CD4-positive, alpha-beta T cell treated with Interleukin-1 beta for 1 hour (primary cell): ENCODE data around the gene NSF.
"Not testable (repeated sequence)": the region's sequence is repeated elsewhere in the genome, so short reads cannot be mapped to it uniquely, and the experiment has no call there.

Source experiments
- DNase-seq, 2 donors: peaks; one replicate each; pipeline ENCODE4 v3.0.0-alpha.2; 2020 to 2022

The NSF gene

GRCh38 chr17:46759141-46759540, 168.7 kb downstream of the NSF start:
- no peak for DNase-seq

DNA sequence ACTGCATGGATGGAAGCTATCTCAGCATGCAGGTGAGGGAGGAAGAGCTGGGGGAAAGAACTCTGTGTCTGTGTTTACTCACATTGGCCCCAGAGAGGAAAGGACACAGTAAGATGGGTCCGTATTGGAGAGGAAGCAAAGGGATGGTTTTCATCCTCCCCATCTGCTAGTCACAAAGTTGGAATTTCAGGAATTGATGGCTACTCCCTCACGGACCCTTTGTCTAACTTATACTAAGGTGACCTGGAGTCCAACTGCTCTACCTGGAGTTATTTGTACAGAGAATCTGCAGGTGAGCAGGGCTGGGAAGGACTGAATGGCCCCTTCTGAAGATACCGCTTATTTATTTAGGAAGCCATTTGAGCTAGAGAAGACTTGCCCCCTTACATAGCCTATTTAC, 172.9 kb downstream of the NSF start:
- no peak for DNase-seq

DNA sequence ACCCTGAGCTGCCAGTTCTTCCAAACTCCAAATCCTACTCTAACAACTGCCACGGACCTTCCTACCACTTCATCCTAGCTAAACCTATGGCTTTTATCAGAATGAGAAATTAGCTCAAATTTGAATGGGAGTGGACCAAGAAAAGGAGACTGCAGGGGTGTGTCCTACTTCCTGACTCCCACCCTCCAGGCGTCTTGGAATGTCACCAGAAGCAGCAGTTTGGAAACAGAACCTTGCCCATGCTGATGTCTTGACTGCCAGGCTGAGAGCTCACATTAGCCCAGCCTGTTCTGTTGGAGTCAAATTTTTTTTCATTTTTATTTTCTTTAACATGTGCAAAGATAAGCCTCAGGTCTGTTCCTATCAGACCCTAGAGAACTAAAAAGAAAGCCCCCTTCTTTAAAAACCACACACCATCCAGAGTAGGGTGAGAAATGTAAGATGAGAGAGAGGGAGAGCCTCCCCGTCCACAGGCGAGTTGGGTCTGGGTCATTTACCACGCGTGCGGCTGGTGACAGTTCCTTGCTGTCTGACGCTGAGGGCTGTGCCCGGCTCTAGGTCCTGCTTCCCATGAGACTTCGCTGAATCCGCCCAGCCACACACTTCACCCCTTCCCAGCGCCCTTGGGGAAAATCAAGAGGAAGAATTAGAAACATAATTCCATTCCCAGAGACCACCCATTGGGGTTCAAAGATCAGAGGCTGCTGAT, 173.7 kb downstream of the NSF start:
- no peak for DNase-seq

DNA sequence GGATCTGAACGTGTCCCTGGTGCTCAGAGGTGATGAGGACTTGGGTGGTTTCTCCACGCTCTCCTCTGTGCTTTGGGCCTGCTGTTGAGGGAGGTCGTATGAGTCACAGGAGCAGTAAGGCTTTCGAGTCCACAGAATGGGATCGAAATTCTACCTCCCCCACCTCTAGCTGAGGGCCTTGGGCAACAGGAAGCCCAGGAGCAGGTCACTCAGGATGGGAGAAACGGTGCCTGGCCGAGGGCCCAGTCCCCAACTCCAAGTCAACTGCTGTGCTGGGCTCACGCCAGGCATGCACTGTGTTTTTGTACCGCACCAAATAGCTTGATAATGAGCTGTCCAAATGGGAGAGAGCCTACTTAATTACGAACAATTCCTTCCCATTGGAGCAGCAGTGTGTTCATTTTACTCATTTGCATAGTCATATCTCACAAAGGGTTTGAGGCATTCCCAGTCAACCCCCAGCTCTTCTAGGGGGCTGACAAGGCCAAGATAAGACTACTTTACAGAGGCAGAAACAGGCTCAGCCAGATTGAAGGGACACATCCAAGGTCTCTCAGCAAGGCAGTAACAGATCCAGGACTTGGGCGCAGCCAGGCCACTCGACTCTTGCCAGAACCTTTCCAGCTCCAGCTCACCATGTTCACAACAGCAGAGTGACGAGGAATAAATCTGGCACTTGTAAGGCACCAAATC, 174.4 kb downstream of the NSF start:
- DNase-seq: no peak

GRCh38 chr17:46765453-46765852, 175.0 kb downstream of the NSF start:
- DNase-seq: no peak

DNA sequence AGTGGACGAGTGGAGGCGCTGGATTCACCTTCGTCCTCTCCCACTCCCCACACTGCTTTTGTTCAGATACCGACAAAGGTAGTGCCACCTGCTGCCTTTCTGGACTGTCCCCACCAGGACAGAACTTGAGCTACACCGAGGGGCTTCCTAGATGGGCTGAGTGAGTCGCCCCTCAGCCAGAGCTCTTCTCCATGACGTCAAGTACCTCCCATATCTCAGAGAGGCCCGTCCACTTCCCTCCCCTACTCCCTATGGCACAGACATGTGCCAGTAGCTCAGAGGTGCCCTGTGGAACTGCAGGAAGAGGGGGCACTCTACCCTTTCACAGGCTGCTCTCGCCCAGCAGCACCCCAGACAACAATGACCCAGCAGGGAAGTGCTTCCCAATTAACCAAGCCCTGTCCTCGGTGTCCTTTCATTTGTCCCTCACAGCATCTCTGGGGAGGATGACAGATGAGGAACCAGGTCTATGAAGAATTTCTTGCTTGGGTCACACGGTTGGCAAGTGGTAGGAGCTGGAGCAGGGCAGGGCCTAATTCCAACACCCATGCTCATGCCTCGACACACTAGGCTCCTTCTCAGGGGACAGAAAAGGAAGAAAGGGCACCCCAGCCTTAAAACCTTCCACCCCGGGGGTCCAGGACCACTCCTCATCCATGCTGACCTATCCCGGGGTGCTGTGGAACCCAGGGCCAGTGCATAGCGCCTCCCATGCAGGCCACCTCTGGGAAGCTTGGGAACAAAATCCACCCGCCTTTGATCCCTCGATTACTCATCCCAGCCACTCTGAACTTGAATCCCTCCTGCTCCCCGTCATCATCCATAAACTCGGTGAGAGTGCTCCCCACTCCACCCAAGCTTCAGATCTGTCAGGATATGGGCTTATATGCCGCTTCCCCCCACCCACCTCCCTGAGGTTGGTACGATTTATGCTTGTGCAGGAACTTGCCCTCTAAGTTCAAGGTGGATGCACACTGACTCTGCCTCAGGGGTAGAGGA, 176.3 kb downstream of the NSF start:
- DNase-seq: no peak

DNA sequence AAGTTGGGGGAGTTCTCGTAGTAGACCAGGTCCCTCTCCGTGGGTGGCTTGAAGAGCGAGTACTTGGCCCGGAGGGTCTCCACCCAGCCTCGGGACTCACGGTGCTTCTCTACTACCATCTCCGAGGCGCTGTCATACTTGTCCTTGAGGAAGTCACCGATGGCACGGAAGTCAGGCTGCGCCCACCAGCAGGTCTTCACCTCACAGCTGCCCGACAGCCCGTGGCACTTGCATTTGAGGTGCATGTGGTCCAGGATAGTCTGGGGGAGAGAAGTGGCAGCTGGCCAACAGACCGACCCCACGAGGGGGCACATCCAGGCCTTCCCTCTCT, 178.0 kb downstream of the NSF start:
- no peak for DNase-seq

GRCh38 chr17:46768896-46769295, 178.4 kb downstream of the NSF start:
- not testable (repeated sequence) for DNase-seq

DNA sequence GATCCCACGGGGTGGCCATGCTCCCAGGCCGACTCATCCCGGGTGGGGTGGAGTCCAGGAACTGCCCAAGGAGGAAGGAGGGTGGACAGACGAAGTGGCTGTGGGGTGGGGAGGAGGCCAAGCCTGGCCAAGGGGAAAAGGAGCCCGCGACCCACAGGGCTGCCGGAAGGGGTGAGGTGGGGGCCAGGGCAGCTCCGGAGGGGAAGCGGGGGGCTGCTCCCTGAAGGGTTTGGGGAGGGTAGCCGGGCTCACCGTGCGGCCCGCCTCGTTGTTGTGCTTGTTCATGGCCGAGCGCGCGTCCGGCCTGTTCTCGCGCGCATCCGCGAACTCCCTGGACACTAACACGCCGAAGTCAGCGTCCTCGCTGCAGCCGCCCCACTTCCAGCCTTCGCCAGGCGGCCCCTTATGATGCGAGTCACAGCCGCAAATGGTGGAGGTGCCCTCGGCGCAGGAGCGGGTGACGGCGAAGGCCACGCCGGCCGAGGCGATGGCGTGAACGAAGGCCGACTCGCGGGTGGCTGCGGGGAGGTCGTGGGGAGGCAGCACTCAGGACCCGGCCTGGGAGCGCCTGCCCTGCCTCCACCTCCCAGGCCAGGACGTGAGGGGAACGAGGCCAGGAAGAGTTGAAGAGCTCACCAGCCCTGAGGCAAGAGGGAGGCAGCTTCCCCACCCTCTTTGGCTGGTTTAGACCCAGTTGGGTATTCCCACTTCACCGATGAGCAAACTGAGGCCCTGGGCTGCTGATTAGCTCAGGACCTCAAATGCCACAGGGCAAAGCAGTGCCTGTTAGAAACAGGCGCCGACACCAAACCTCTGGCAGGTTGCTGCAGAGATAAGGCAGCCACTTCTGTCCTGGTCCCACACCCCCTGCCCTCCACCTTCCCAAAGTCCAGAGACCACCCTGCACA, 179.3 kb downstream of the NSF start:
- DNase-seq: no peak

GRCh38 chr17:46770439-46770817, 180.0 kb downstream of the NSF start:
- no peak for DNase-seq

GRCh38 chr17:46770818-46771560, 180.5 kb downstream of the NSF start:
- DNase-seq: peak in 1 of 2 donors; percentile 22

DNA sequence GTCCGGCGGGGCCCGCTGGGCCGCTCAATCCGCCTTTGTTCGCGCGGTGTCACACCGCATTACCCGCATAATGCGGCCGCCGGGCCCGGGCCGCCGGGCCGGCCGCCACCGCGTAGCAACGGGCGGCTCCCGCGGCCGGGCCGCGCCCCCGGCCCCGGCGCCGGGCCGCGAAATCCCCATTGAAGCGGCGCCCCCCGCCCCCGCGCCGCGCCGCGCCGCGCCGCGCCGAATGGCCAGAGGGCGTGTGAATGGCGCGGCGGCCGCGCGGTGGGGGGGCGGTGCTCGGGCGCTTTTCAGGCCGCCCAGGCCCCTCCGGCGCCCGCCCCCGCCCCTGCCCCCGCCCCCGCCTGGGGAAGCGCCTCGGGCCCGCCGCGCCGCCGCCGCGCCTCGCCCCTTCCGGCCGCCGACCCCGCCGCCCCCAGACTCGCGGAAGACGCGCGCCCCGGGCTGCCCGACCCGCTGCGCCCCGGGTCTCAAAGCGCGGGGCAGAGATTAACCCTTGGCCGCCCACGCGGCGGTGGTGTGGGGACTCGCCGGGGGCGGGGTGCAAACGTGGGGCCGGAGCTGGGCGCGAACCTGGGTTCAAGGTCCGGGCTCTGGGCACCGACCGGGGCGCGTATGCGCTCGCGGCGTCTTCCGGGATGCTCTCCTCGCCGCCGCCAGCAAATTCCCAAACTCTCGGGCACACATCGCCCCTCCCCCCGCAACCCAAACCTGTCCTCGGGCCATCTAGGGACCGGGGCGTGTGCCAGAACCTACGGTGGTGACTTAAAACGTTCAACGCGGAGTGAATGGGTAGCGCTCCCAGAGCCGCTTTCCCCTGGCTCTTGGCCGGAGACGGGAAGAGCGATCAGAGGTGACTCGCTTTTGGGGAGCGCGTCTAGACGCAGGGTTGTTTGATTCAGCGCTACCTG, 181.3 kb downstream of the NSF start:
- DNase-seq: peak in 1 of 2 donors; percentile 13

DNA sequence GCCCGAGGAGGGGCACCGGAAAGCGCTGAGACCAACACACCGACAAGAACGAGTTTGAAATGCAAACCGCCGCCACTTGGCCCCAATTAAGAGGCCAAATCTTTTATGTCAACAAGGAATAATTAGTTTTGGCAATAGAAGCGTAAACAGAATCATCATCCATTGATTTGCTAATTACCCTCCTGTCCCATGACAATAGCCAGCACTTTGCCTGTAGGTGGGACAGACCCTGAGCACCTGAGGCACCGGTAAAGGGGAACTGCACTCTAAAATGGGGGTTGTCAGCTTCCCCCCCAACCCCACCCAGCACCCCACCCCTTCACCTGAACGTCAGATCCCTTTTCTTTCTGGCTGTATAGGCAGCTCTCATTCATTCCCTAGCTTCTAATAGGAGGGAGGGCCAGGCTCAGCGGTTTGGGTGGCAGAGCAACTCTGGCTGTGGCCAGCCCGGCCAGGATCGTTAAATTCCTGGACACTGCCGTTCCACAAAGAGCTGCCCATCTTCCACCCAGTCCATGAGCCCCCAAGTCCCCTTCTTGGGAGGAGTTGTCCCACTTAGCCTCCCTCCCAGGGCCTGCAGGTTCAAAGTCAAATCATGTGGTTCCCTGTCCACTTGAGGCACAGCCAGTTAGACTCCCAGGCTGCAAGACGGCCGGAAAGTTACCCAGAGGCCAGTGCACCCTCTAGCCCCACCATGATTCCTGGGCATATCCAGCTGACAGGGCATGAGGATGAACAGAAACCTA, 182.2 kb downstream of the NSF start:
- no peak for DNase-seq

- no peak for DNase-seq
These were observed 182.7 kb downstream of the NSF start for GRCh38 chr17:46773221-46773605.

- no peak for DNase-seq
These were observed 183.2 kb downstream of the NSF start for GRCh38 chr17:46773676-46774075.

- no peak for DNase-seq
These were observed 183.8 kb downstream of the NSF start for GRCh38 chr17:46774108-46774737.

- DNase-seq: no peak
These were observed 186.0 kb downstream of the NSF start for GRCh38 chr17:46776298-46777005.
